Transverse colon (tissue), 4 donors: ENCODE results near the gene BACH2. TPM values are rescaled to one million over a fixed set of nuclear protein-coding genes. Genes with fewer than 3 reads are reported as not detected.

ENCODE experiments used
- DNase-seq: peaks from one replicate; pipeline ENCODE4 v3.0.0-alpha.2; 2019
- H3K27ac ChIP-seq, 4 donors: fragments of 200-600 bp; sonication (generic); 2 replicates each; pipeline ENCODE4 v1.5.1; 2016 to 2018; ENCODE audit warnings: inconsistent platforms in 4 of 4
- H3K27me3 ChIP-seq: fragments of 200-600 bp; sonication (generic); 2 replicates; pipeline ENCODE4 v1.5.1; 2017; ENCODE audit warnings: inconsistent platforms
- H3K36me3 ChIP-seq, 4 donors: fragments of 200-600 bp; sonication (generic); 2 replicates each; pipeline ENCODE4 v1.5.1; 2017 to 2019; ENCODE audit warnings: inconsistent platforms in 4 of 4
- H3K4me1 ChIP-seq, 4 donors: fragments of 200-600 bp; sonication (generic); 2 replicates each; pipeline ENCODE4 v1.5.1; 2017 to 2020; ENCODE audit warnings: inconsistent platforms in 4 of 4
- H3K4me3 ChIP-seq, 4 donors: fragments of 200-600 bp; sonication (generic); 1 replicate in 1 of 4; 2 replicates in 3 of 4; pipeline versions ENCODE4 v1.5.1 to v1.6.1; 2017 to 2019; ENCODE audit warnings: inconsistent platforms in 4 of 4
- H3K9me3 ChIP-seq, 2 donors: fragments of 200-600 bp; sonication (generic); 2 replicates each; pipeline ENCODE4 v1.5.1; 2017 to 2019; ENCODE audit warnings: inconsistent platforms in 2 of 2
- EP300 ChIP-seq: sonication (generic); formaldehyde crosslinking; IDR thresholded peaks from one replicate; pipeline ENCODE4 v1.6.1; 2017; ENCODE audit warnings: antibody characterized with exemption, low read depth
- POLR2A ChIP-seq: fragments of 450-650 bp; IDR thresholded peaks from one replicate; pipeline ENCODE4 v1.6.1; 2016; ENCODE audit warnings: antibody characterized with exemption, mild to moderate bottlenecking, moderate library complexity
- POLR2AphosphoS5 ChIP-seq, 3 donors: sonication (generic); formaldehyde crosslinking; IDR thresholded peaks; one replicate each; pipeline ENCODE4 v1.6.1; 2016; ENCODE audit warnings: antibody characterized with exemption in 3 of 3
- WGBS, 2 donors: methylation state at CpG; one replicate each; pipeline ENCODE4 v1.1.5; 2018; ENCODE audit warnings: low coverage in 1 of 2; 5-methylcytosine and 5-hydroxymethylcytosine counted together
- in situ Hi-C, 4 donors: fragments of 200-750 bp; cut with MboI; loops; one replicate each; pipeline versions ENCODE4 v1.15.0 to v1.15.1; 2017; ENCODE audit warnings: low sequenced_read_pairs in 3 of 4, low pct_ligation_motif_present in 1 of 4, low pct_unique_long_range_greater_than_20kb in 1 of 4
- intact Hi-C: fragments of 100-400 bp; cut with DNase I; formaldehyde crosslinking; loops from one replicate; pipeline ENCODE4 v1.15.1; 2023; ENCODE audit warnings: low total_unique reads
- total RNA-seq, 4 donors: library from RNA; depleted of rRNA; stranded (reverse); fragments of >200 nt; gene quantifications; one replicate each; pipeline ENCODE4 v1.1.0, GENCODE V29; 2016
- TF ChIP-seq, protein P1 (sequence below), 5 experiments: fragments of 200-600 bp in 3 of 5; fragments of 450-650 bp in 2 of 5; sonication (generic) in 3 of 5; IDR thresholded peaks; 1 replicate in 2 of 5; 2 replicates in 3 of 5; pipeline ENCODE4 v1.5.1; 2016 to 2017; ENCODE audit warnings: antibody characterized with exemption in 5 of 5, inconsistent platforms in 3 of 5, mild to moderate bottlenecking in 2 of 5, moderate library complexity in 1 of 5

BACH2 gene
- total RNA-seq, 4 donors from 2014 or later, result 0.20 to 7.5 (median 2.4) TPM

- in situ Hi-C loops (no loop called here), intact Hi-C loops (no loop called here)
- WGBS, 2 donors, result 78 to 79% methylated on average over 7 of the region's 7 CpGs
- no peak overlapping the region for H3K27ac ChIP-seq
- peaks cover 0 to 5% (median 0%) of the 10 kb centered on the region in 4 donors for H3K4me1 ChIP-seq
- H3K36me3 ChIP-seq, result no peaks in the 10 kb centered on the region
- no peak for DNase-seq
- no peaks in the 10 kb centered on the region for H3K27me3 ChIP-seq
- no peak overlapping the region for H3K4me3 ChIP-seq
- H3K9me3 ChIP-seq, result no peaks in the 10 kb centered on the region
- TF ChIP-seq, protein P1, sequence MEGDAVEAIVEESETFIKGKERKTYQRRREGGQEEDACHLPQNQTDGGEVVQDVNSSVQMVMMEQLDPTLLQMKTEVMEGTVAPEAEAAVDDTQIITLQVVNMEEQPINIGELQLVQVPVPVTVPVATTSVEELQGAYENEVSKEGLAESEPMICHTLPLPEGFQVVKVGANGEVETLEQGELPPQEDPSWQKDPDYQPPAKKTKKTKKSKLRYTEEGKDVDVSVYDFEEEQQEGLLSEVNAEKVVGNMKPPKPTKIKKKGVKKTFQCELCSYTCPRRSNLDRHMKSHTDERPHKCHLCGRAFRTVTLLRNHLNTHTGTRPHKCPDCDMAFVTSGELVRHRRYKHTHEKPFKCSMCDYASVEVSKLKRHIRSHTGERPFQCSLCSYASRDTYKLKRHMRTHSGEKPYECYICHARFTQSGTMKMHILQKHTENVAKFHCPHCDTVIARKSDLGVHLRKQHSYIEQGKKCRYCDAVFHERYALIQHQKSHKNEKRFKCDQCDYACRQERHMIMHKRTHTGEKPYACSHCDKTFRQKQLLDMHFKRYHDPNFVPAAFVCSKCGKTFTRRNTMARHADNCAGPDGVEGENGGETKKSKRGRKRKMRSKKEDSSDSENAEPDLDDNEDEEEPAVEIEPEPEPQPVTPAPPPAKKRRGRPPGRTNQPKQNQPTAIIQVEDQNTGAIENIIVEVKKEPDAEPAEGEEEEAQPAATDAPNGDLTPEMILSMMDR (IDR thresholded peaks at IDR 0.05), result no peak
- TF ChIP-seq POLR2A, result no peak
- TF ChIP-seq POLR2AphosphoS5 (IDR thresholded peaks at IDR 0.05), result no peak
- no peak for TF ChIP-seq EP300
Measured at GRCh38 chr6:90044182-90044832, 252.3 kb downstream of the BACH2 start.

- TF ChIP-seq POLR2A (no peak), POLR2AphosphoS5 (IDR thresholded peaks at IDR 0.05) (no peak), EP300 (no peak)
- TF ChIP-seq, protein P1 (IDR thresholded peaks at IDR 0.05), result no peak
- no peak overlapping the region for H3K4me3 ChIP-seq
- no peak for DNase-seq
- H3K27ac ChIP-seq, result no peak overlapping the region
- intact Hi-C loops, result no loop called here
- in situ Hi-C loops, result no loop called here
- no peaks in the 10 kb centered on the region for H3K36me3 ChIP-seq
- no peaks in the 10 kb centered on the region for H3K9me3 ChIP-seq
- H3K27me3 ChIP-seq, result no peaks in the 10 kb centered on the region
- WGBS, 2 donors, result 65 to 75% methylated on average over 4 of the region's 4 CpGs
- peaks cover 0 to 17% (median 2%) of the 10 kb centered on the region in 4 donors for H3K4me1 ChIP-seq
Measured at GRCh38 chr6:90040931-90041330, 255.7 kb downstream of the BACH2 start.

GRCh38 chr6:90039911-90040310 is 256.7 kb downstream of the BACH2 start:
- WGBS, 2 donors, result 59 to 72% methylated on average over 2 of the region's 2 CpGs
- in situ Hi-C loops (no loop called here), intact Hi-C loops (no loop called here)
- no peaks in the 10 kb centered on the region for H3K9me3 ChIP-seq
- H3K27ac ChIP-seq, result no peak overlapping the region
- no peaks in the 10 kb centered on the region for H3K27me3 ChIP-seq
- TF ChIP-seq POLR2A (no peak), EP300 (no peak), POLR2AphosphoS5 (IDR thresholded peaks at IDR 0.05) (no peak)
- TF ChIP-seq, protein P1 (IDR thresholded peaks at IDR 0.05), result no peak
- no peaks in the 10 kb centered on the region for H3K36me3 ChIP-seq
- H3K4me1 ChIP-seq, result peaks cover 0 to 27% (median 5%) of the 10 kb centered on the region in 4 donors
- H3K4me3 ChIP-seq, result peak overlapping the region in 1 of 4 donors; percentile 1
- DNase-seq, result no peak

- intact Hi-C loops, result no loop called here
- in situ Hi-C loops, result no loop called here
- no peaks in the 10 kb centered on the region for H3K9me3 ChIP-seq
- no peaks in the 10 kb centered on the region for H3K27me3 ChIP-seq
- 50 to 78% methylated on average over 16 to 18 of the region's 18 CpGs for WGBS, 2 donors
- H3K27ac ChIP-seq, result peak overlapping the region in 3 of 4 donors; percentile 24 to 45 (median 37)
- TF ChIP-seq EP300 (no peak), POLR2A (no peak), POLR2AphosphoS5 (IDR thresholded peaks at IDR 0.05) (peak in 1 of 3 donors; percentile 35)
- TF ChIP-seq, protein P1 (IDR thresholded peaks at IDR 0.05), result no peak
- H3K4me1 ChIP-seq, result peaks cover 0 to 29% (median 5%) of the 10 kb centered on the region in 4 donors
- peak overlapping the region in 2 of 4 donors; percentile 1 to 8 for H3K4me3 ChIP-seq
- DNase-seq, result peak; percentile 28
- no peaks in the 10 kb centered on the region for H3K36me3 ChIP-seq
Measured at GRCh38 chr6:90038961-90039653, 257.5 kb downstream of the BACH2 start.
